PFSK-1 (cell line): Measurements from ENCODE around the gene HIP1.

Source experiments
- FOXP2 ChIP-seq: optimal IDR thresholded peaks from 2 replicates; pipeline ENCODE3; 2011; ENCODE audit warnings: borderline replicate concordance, control low read depth, inconsistent platforms; ENCODE audit not compliant: insufficient read depth; ENCODE audit errors: extremely low read length, extremely low read depth
- POLR2AphosphoS5 ChIP-seq: IDR thresholded peaks from 2 replicates; pipeline ENCODE4 v1.6.1; 2012; ENCODE audit warnings: low read depth, mild to moderate bottlenecking, control low read depth, low read length, moderate library complexity
- SIN3A ChIP-seq: IDR thresholded peaks from 2 replicates; pipeline ENCODE4 v1.6.1; 2012; ENCODE audit warnings: mild to moderate bottlenecking, low read length, moderate library complexity, borderline replicate concordance; ENCODE audit not compliant: insufficient read depth
- TAF1 ChIP-seq: IDR thresholded peaks from 2 replicates; pipeline ENCODE4 v1.6.1; 2012; ENCODE audit warnings: low read length, control low read depth, borderline replicate concordance; ENCODE audit not compliant: insufficient read depth
- TF ChIP-seq, protein P1 (sequence below), 2 experiments: IDR thresholded peaks; 2 replicates each; pipeline versions ENCODE4 v1.6.1 to v1.8.0; 2011 to 2012; ENCODE audit warnings: low read depth in 2 of 2, low read length in 2 of 2, control low read depth in 1 of 2, inconsistent platforms in 1 of 2, mild to moderate bottlenecking in 1 of 2, moderate library complexity in 1 of 2; ENCODE audit not compliant: insufficient read depth in 1 of 2

HIP1 gene

GRCh38 chr7:75696263-75697037 is 42.3 kb downstream of the HIP1 start:
- TF ChIP-seq SIN3A: no peak
- no peak for TF ChIP-seq FOXP2
- TF ChIP-seq TAF1: no peak
- no peak for TF ChIP-seq POLR2AphosphoS5
- TF ChIP-seq, protein P1, sequence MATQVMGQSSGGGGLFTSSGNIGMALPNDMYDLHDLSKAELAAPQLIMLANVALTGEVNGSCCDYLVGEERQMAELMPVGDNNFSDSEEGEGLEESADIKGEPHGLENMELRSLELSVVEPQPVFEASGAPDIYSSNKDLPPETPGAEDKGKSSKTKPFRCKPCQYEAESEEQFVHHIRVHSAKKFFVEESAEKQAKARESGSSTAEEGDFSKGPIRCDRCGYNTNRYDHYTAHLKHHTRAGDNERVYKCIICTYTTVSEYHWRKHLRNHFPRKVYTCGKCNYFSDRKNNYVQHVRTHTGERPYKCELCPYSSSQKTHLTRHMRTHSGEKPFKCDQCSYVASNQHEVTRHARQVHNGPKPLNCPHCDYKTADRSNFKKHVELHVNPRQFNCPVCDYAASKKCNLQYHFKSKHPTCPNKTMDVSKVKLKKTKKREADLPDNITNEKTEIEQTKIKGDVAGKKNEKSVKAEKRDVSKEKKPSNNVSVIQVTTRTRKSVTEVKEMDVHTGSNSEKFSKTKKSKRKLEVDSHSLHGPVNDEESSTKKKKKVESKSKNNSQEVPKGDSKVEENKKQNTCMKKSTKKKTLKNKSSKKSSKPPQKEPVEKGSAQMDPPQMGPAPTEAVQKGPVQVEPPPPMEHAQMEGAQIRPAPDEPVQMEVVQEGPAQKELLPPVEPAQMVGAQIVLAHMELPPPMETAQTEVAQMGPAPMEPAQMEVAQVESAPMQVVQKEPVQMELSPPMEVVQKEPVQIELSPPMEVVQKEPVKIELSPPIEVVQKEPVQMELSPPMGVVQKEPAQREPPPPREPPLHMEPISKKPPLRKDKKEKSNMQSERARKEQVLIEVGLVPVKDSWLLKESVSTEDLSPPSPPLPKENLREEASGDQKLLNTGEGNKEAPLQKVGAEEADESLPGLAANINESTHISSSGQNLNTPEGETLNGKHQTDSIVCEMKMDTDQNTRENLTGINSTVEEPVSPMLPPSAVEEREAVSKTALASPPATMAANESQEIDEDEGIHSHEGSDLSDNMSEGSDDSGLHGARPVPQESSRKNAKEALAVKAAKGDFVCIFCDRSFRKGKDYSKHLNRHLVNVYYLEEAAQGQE (IDR thresholded peaks at IDR 0.05; ENCODE audit: insufficient read depth in 1 of 2, low read depth in 2 of 2, low read length in 2 of 2): no peak

GRCh38 chr7:75694638-75695399 is 43.9 kb downstream of the HIP1 start:
- TF ChIP-seq TAF1 (no peak), POLR2AphosphoS5 (no peak)

GRCh38 chr7:75691793-75692543 is 46.8 kb downstream of the HIP1 start:
- no peak for TF ChIP-seq SIN3A
- no peak for TF ChIP-seq POLR2AphosphoS5
- TF ChIP-seq TAF1: no peak
- TF ChIP-seq FOXP2: no peak
- TF ChIP-seq, protein P1 (IDR thresholded peaks at IDR 0.05; ENCODE audit: insufficient read depth in 1 of 2, low read depth in 2 of 2, low read length in 2 of 2): no peak

GRCh38 chr7:75690121-75690523 is 48.6 kb downstream of the HIP1 start:
- TF ChIP-seq, protein P1 (IDR thresholded peaks at IDR 0.05; ENCODE audit: insufficient read depth in 1 of 2, low read depth in 2 of 2, low read length in 2 of 2): no peak
- TF ChIP-seq FOXP2 (no peak), POLR2AphosphoS5 (no peak), TAF1 (no peak), SIN3A (no peak)

- TF ChIP-seq, protein P1 (IDR thresholded peaks at IDR 0.05; ENCODE audit: insufficient read depth in 1 of 2, low read depth in 2 of 2, low read length in 2 of 2): no peak
- TF ChIP-seq SIN3A: no peak
- no peak for TF ChIP-seq TAF1
- no peak for TF ChIP-seq FOXP2
- TF ChIP-seq POLR2AphosphoS5: no peak
Observed at GRCh38 chr7:75689246-75690099, 49.3 kb downstream of the HIP1 start.
